GM18526 (cell line): Measurements from ENCODE around the gene MAGI2.

ENCODE experiments used
- POLR2A ChIP-seq: IDR thresholded peaks from 3 replicates; pipeline ENCODE4 v1.6.1; 2011; ENCODE audit not compliant: insufficient read length; ENCODE audit errors: extremely low read depth

Gene MAGI2

DNA sequence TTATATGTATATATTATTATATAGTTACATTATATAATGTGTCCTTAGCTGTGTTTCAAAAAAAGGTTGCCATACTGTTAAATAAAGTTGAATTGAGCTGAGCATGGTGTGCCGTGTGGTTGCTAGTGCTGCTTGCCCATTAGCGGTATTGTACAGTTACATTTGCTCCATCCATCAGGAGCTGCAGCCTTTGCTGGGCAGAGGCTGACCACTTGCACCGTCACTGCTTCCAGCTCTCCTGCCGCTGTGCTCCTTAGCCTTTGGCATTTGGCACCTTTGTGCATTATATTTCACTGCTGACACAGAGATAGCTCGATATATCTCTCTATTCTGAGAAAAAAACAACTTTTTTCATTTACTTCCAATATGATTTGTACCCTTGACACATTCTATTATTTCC lies 1282.7 kb downstream of the MAGI2 start:
- no peak for TF ChIP-seq POLR2A

DNA sequence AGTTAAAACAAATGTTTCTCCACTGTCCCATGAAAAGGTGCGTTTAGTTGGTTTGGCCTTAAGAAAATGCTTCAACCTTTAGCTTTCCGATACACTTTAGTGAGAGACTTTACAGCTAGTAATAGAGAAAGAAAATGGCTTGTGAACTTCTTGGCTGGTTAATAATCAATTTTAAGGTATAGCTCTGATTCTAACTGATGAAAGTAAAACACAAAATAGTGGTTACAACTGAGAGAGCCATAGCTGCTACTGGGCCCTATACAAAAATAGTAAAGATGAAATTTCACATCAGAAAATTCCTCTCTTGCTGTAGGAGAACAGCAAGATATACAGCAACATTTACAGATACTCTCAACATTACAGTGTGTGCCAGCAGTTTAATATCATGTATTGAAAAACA lies 1283.5 kb downstream of the MAGI2 start:
- no peak for TF ChIP-seq POLR2A

DNA sequence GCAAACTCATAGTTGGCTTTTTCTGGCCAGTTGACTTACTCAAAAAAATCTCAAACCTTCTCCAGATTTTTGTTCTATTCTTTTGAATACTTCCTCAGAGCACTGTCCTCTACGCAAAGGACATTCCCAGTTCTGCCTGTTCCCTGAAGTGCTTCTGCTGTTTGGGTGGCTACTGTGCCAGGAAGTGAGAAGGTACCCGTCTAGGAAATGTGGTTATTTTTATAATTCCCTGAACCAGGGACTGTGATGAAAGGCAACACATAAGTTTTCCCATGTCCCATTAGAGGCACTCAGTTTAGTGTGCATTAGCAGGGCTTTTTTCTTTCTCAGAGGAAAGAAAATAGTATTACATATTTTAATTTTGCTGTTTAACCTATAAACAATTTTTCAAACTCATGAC lies 1284.6 kb downstream of the MAGI2 start:
- TF ChIP-seq POLR2A = no peak

DNA sequence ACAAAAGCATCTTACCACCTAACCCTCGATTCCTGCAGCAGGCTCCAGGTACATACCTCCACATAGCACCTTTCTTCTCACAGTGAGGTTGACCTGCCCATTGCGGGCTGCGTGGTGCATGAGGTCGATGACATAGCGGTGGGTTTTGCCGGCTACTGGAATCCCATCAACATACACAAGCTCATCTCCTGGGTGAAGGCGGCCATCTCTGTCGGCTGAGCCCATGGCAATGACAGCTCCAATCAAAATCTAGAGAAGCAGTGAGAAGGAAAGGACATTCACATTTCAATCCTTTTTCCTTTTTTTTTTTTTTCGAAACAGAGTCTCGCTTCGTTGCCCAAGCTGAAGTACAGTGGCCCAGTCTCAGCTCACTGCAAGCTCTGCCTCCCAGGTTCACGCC lies 1285.6 kb downstream of the MAGI2 start:
- no peak for TF ChIP-seq POLR2A

DNA sequence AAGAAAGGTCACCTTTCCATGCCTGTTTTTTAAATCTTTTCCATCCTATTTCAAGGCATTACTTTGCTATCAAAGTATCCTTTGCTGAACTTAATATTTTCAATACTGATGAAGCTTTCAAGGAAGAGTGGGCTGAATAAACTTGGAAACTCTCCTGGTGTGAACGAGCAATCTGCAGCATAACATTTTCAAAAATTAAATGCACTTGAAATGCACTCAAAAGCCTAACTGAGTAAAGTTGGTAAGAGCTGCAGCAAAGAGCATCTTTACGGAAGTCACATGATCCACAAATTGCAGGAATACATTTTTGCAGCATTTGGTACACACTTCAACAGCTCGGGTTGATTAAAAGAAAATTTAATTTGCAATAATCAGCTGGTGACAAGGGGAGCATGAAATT lies 1287.6 kb downstream of the MAGI2 start:
- no peak for TF ChIP-seq POLR2A

DNA sequence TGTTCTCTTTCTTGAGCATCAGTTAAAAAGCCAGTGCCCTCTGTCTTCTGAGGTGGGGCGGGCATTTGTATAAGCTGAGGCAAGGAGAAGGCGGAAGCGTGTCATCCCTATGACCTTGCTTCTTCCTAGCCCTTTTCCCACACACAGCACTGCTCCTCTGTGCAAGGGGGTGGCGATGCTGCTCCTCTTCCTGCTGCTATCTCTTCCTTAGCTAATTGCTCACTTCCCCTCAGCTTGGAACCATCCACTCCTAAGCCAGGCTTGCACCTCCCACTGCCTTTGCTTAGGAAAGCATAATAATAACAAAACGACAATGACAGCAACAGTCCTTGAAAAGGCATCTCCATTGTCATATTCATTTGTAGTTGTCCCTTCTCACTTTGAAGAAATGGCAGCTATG lies 1288.0 kb downstream of the MAGI2 start:
- TF ChIP-seq POLR2A = no peak

DNA sequence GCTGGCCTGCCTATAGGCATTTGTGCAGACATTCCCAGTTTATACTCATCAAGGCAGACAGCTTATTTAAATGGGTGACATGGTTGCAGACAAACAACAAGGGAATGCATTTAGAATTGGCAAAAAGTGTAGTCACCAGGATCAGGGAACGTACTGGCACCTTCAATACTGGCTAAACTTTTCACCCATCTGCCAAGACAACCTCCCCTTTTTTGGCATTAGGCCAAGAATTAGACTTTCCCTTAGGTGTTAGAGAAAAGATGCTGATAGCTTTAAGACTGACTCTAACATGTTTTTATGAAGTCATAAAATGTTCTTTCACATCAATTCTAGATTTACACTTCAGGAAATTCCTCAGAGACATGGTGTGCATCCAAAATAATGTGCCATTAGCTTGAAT lies 1289.0 kb downstream of the MAGI2 start:
- no peak for TF ChIP-seq POLR2A

DNA sequence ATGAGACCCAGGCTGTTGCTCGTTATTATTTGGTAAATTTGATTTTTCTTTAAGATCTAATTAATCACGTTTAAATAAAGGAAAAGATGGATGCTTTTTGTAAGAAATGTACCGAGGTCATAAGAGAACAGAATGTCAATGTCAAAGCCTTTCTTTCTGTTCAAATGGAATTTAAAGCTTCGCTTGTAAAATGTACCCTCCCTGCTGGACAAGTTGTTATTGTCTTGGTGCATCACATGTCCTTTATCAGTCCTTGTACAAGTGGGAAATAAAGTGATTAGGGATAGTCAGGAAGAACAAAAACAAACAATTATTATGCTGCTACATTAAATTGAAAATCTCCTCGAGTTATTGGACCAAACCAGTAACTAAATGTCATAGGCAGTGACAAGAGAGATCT lies 1291.7 kb downstream of the MAGI2 start:
- no peak for TF ChIP-seq POLR2A

DNA sequence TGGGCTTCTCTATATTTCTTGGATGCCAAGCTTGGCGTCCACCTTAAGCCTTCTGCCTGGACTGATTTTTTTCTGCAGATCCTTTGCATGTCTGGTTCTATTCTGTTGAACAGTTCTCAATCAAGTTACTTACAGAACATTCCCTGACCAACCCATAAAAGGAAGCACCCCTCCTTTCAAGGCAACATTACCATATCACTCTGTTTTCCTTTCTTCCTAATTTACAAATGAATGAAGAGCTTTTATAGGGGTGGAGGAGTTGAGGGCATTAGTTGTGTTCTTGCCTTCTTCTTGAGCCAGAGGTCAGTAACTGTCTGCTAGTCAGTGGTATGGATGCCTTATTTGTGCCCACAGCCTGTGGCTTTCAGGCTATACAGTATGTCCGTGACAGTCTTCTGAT lies 1293.9 kb downstream of the MAGI2 start:
- no peak for TF ChIP-seq POLR2A

DNA sequence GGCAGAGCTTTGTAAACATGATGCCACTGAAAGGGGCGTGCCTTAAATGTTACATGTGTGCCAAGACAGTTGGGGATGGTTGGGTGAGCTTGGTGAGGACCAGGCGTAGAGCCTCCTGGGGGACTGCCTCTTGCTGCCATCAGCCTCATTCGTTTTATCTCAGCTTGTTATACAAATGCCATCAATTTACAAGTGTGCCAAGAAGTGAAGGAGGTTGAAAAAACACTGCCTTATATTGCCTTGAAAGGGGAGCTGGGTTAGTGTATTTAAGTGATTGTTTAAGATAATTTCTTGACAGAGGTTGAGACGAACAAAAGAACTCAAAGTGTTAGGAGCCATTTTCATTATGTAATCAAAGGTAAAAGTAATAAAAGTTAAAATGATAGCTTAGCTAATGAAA lies 1300.2 kb downstream of the MAGI2 start:
- TF ChIP-seq POLR2A = no peak

DNA sequence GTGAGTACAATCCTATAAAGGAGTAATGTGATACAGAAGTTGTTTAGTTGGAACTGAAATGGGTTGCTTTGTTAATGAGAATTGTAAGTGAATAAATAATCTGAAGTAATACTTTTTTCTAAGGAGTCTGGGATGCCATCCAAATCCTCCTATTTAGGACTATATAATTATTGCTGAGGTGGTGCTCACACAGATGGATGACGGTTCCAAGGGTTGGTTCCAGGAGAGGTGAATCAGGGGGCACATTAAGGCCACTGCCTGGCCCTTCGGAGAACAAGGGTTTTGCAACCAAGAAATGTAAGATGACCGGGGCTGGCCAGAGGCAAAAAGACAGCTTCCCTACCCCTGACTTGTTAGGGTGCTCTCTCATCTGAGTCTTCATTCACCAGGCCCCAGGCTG lies 1302.2 kb downstream of the MAGI2 start:
- no peak for TF ChIP-seq POLR2A

DNA sequence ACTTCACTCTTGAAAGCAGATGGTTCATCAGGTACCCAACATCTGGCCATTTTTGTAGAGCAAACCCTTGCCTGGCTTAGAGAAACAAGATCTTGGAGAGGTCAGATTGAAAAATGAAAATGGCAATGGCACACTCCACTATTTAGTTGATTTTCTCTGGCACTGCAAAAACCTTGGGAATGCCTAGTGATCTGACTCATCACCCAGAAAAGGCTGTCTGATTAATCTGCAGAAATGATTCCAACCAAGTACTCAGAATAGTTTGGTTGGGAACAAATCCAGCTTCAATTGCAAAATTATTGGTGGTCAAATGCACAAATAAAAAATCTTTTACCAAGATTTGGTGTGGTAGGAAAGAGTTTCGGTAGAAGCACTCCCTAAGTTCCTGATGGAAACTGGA lies 1303.7 kb downstream of the MAGI2 start:
- TF ChIP-seq POLR2A = no peak

DNA sequence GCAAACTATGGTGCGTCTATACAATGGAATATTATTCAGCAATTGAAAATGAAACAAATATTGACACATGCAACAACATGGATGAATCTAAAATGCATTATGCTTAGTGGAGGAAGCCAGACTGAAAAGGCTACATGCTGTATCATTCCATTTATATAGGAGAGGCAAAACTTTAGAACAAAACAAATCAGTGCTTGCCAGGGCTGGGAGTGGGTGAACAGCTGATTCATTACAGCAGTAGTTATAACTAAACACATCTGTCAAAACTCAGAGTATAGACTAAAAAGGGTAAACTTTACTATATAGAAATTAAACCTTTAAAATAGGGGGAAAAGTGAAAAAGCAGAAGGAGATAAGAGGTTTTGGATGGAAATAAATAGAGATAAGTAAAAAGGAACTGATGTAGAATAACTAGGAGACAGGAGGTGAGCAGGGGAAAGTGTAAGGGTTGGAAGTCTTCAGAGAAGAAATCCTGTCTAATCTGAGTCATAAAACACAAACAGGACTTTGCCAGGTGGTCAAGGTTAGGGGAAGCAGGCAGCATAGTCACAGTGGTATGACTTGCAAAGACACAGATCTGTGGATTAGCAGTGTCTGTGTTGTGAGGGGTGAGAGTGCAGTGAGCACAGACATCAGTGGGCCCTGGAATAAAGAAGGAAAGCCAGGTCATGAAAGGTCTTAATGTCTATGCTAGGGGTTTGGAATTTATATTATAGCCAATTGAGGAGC lies 1305.1 kb downstream of the MAGI2 start:
- no peak for TF ChIP-seq POLR2A

DNA sequence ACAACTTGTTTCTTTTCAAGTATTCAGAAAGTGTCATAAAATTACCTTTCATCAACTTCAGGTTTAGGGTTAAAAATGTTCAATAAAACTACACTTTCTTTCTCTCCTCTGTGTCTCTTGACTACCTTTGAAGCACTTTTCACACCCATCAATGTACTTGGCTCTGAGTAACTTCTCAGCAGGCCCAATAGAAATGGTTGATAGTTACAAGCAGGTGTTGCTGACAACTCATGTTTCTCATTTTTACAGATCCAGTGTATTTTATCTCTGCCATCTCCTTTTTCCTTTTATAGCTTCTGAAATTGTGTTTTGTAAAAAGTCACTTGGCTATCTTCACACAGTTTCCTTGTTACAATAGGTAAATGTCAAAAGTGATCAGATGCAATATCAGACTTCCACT lies 1306.9 kb downstream of the MAGI2 start:
- TF ChIP-seq POLR2A = no peak

DNA sequence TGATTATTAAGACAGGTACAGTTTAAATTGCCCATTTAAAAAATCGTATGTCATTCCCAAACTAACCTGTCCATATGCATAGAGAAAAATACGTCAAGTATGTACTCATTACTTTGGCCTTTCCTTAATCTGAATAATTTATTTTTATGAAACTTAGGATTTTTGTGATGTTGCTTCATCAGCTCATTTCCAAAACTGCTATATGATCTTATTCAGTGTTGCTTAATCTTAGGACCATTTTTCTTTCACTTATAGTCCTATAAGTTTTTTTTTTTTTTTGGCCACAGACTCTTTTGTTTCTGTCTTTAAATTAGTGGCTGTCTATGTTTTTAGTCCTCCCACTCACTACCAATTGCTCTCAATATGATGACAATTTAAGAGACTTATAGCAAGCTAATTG lies 1309.8 kb downstream of the MAGI2 start:
- no peak for TF ChIP-seq POLR2A

DNA sequence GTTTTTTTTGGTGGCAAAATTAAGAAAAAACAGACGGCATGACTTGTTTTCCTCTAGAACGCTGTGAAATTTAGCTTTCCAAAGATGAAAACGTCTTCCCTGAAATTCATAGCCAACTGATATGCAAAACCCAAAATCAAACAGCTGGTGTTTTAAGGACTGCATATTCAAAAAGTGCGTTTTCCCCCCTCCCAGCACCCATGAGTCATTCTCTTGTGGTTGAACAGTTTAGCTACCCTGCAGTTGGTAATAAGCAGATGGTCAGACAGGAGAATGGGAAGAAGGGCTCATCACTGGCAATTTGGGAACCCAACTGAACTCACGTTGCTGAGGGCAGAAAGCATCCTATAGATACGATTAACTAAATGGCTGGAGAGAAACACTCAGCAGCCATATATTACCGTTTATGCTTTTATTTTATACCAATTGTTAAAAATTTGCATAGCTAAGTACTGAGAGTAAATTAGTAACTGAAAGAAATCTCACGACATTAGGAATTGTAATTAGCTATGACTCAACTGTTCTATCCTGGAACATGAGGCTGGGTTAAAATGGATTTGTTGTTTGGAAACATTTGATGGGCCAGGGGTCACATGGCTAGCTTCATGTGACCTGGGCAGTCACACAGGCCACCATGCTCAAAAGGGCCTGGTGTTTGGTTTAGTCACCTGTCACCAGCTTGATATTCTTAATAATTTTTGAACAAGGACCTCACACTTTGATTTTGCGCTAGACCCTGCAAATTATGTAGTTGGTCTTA lies 1311.8 kb downstream of the MAGI2 start:
- no peak for TF ChIP-seq POLR2A

DNA sequence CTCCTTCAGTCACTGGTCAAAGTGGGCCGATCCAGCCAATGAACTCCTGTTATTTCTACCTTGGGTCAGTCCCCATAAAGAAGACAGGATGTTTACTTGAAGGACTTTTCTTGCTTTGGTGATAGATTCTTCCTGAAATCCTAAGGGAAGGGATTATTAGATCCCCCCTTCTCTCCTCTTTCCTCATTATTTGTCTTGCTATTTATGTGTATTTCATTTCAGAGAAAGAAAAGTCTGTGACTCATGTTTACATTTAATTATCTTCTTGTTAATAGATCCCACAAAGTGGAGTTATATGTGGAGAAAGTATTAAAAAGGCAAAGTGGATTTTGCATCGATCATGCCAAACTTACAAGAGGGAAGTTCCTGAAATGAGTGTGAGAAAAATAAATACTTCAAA lies 1313.4 kb downstream of the MAGI2 start:
- TF ChIP-seq POLR2A = no peak
